DMS 273 treated with DMSO at 0.1 percent for 48 hours (cell line): ENCODE measurements around the gene KCNK2.
"Not testable (repeated sequence)": the region's sequence is repeated elsewhere in the genome, so short reads cannot be mapped to it uniquely, and the experiment has no call there.

Source experiments
- DNase-seq: peaks from one replicate; lab custom pipeline; 2025; lab: John Stamatoyannopoulos, UW

KCNK2 gene

DNA sequence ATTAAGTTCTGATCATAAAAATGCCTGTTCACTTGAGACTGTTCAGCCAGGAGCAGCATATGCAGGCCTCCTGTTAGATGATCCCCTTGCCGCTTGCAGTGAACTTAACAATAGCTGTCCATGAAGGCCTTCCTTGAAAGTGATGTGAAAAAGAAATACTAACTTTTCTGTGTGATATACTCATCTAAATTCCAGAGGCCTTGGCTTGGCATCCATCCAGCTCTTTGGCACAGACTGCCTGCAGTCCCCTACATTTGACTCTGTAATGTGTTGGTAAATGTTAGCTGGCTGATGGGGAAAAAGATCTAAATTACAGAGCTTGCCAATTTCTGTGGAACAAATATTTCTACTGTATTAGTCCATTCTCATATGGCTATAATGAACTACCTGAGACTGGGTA lies 73.7 kb downstream of the KCNK2 start:
- no peak for DNase-seq

DNA sequence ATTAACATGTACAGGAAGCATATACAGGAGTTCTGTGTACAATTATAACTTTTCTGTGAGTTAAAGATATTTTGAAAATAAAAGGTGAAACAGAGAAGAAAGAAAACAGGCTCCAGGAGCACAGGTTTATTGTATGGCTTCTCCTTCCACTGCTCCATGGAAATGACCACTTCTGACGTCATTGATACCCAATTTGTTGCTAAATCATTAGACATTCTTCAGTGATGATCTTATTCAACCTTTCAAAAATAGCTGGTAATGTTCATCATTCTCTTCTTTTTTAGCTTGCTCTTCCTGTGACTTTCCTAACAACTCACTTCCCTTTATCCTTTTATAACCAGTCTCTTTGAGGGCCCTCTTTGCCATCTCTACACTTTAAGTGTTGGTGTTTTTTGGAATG lies 77.8 kb downstream of the KCNK2 start:
- DNase-seq: no peak

DNA sequence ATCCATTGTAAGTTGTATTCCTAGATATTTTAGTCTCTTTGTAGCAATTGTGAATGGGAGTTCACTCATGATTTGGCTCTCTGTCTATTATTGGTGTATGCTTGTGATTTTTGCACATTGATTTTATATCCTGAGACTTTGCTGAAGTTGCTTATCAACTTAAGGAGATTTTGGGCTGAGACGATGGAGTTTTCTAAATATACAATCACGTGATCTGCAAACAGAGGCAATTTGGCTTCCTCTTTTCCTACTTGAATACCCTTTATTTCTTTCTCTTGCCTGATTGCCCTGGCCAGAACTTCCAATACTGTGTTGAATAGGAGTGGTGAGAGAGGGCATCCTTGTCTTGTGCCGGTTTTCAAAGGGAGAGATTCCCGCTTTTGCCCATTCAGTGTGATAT lies 80.6 kb downstream of the KCNK2 start:
- DNase-seq: not testable (repeated sequence)

DNA sequence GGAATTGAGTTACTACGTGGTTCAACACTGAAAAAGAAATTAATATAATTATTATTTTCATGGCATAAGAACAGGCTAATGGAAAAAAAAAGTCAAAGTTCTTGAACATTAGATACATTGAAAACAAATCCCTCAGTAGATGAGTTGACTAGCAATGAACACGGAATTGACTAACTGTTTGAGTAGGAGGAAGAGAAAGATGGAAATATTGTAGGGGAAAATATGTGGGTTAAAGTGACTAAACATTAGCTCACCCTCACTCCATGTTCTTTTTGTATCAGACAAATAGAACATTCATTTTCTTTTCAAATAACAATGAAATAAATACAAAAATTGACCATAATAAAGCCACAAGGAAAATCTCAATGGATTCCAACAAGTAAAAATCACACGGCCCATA lies 84.3 kb downstream of the KCNK2 start:
- DNase-seq: no peak

DNA sequence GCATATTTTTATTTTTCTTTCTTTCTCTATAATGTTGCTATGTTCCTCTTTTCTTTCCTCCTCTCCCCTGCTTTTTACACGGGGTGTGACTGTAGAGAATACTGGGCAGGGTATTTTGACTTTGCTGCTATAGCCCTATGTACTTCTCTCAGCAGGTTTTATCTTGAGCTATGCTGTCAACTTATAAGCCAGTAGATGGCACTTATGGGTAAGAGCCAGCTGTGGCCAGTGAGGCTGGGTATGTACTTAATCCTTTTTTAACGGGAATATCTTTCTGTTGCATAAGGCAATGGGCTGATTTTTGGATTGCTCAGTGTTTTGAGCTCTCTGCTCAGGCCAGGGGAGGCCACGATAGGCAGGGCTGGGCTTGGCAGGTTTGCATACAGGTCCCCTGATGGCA lies 99.0 kb downstream of the KCNK2 start:
- no peak for DNase-seq

DNA sequence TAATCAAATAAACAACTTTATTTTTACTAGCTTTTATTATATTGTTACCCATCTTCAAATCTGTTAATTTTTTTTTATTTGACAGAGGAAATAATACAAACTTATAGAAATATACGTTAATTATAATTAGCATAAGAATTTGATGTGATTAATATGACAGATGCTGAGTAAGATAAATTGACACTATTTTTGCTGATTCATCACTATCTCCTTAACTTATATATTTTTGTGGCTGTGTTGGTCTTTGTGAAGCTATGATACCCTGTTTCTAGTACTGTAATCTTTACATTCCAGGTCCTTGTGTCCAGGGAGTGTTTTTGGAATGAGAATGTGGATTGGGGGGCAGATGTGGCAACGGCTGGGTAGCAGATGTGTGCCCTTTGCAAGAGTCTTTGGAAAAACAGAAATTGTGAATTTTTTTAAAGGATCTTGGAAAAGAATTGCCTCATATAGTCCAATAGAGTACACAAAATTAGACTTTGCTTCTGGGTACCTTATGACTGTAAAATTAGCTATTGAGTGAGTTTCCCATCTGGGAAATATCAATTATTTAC lies 102.6 kb downstream of the KCNK2 start:
- no peak for DNase-seq

DNA sequence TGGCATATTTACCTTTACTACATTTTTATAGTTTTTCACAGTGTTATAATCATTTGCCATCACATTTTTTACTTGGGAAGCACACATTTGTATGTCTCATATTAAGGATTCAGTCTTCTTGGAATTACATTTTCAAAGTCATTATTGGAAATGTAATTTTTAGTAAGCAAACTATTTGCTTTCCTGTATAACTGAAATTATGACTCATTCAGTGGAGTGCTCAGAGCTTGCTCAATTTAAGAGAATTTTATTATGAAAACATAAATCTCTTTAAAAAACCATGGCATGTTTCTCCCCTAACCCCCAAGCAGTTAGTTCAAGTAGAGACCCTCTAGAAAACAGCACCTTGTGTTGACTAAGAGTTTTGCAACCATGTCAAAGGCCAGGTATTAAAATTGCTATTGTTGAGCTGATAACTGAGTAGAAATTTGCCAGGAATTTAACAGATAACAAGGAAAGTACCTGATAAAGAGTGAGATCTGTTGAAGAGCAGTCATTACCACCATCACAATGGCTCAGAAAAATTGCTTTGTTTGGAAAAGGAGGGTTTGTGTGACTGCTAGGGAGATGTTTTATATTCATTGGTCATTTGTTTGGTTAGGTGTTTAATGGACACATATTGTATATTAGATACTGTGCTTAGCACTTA lies 105.9 kb downstream of the KCNK2 start:
- no peak for DNase-seq

DNA sequence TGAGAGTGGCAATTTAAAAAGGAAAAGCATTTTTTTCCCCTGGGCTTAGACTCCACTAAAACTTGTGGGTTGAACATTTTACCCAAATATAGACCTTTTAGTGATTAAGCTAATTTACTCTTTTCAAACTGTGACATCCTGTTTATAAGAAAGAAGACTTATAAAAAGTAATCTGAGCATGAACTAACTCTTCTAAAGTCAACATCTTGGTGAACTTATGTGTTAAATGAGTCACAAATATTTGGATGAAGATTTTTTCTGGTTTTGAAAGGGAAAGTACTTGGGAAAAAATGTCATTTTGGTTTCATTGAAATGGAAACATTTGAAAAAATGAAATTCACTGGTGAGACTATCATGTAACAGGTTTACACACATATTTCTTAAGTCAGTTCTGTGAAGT lies 109.8 kb downstream of the KCNK2 start:
- no peak for DNase-seq

DNA sequence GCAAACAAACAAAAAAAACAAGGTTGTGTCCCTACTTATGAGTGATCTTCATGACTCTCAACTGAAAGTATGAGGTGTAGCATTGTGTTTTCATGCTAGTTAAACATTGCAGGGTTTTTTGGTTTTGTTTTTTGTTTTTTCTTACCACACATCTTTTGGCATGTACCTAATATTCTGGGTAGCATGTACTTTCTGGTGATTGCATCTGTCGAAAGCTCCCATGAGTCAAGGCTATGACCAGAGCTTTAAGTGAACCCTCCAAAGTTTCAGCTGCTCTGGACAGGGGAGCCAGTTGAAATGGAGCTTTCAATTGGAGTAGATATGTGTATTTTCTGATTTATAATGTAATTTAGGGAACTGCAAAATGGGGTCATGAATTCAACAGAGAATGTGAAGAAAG lies 115.5 kb downstream of the KCNK2 start:
- no peak for DNase-seq

DNA sequence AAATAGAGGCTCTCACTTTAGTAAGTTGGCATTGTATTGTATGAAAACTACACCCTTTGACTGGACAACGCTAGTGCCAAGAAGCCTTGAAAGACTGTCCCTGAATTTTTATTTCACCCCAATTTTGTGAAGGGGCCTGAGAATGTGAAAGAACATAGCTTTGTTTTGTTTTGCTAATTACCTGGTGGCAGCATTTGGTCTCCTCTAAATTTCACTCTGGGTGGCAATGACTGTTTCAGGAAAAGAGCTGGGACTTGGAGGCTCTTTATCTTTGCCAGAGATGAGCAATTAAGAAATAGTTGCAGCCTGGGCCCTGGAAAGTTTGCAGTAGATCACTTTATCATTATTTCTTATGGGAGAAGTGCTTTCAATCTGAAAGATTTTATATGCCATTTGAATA lies 117.6 kb downstream of the KCNK2 start:
- no peak for DNase-seq

DNA sequence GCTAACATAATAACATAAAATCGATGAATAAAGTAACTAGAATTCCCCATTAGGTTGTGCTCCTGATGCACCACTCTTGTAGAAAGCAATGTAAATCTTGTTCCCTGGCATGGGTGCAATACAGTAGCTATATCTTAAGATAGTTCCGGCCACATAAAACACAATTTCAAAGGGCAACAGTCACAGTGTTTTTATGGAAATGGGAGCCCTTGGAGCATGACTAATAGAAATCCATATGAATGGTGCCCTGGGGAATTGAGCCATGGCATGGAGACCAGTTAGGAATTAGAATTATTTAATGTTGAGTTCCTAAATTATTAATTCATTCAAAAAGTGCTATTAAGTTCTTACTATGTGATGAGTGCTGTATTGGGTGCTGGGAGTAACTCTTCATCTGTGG lies 118.7 kb downstream of the KCNK2 start:
- no peak for DNase-seq

DNA sequence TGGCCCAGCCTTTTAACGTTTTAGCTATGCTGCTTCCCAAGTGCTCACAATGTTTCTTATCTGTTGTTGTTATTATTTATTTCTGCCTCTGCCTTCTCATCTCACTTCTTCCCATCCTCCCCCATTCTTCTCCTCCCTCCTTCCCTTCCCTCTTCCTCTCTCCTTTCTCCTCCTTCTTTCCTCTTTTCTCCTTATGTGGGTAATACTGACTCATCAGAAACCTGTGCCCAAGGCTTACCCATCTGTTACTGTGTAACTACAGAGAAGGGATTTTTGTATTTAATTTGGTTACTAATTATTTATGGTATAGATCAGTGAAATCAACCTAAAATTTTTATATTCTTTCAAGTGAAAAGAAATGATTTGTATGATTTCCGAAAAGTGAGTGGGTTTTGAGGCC lies 120.3 kb downstream of the KCNK2 start:
- DNase-seq: no peak

DNA sequence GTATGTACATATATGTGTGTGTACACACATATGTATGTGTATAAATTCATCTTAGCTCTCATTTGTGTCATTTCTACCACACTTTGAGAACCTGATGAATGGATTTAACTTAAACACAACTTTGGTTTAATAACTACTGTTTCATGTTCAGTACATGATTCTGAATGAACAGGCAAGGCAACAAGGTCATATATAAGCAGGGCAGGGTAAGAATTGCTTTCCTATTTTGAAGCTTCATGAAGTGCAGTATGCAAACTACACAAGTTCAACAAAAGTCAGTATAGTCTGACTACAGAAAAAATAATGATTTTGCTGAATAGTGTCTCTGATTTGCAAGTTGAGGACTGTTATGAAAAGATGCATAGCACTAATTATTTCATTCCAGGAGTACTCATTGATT lies 127.6 kb downstream of the KCNK2 start:
- no peak for DNase-seq

DNA sequence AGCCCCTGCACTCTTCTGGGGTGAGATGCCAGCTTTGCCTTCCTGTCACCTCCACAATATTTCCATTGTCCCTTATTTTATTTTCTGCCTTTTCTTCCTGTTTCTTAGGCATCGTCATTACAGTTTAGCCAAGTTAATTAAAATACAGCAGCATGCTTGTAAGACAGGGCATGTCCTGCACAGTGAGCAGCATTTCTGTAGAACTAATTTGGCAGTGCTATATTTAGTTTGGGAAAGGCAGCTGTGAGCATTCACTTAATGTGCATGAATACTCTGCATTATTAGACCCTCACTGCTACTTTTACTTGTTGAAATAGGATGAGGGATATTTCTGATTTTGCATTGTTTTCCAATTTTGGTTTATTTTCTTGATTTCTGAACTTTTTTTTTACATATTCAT lies 133.3 kb downstream of the KCNK2 start:
- no peak for DNase-seq

DNA sequence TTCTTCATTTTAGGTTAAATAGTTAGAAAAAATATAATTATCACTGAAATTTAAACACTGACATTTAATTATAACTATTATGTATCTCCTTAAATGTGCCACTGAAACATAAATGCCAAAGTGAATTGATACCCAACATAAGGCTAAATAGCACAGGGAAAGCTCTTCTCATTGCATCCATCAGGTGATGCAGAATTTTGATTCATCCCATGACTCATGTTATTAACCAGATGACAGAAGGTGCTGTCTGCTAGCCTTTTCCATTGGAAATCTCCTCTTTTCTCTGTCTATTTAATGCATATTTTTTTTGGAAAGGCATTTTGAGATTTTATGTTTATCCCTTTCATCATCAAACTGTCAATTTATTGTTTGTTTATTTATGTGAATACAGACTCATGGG lies 136.8 kb downstream of the KCNK2 start:
- no peak for DNase-seq

DNA sequence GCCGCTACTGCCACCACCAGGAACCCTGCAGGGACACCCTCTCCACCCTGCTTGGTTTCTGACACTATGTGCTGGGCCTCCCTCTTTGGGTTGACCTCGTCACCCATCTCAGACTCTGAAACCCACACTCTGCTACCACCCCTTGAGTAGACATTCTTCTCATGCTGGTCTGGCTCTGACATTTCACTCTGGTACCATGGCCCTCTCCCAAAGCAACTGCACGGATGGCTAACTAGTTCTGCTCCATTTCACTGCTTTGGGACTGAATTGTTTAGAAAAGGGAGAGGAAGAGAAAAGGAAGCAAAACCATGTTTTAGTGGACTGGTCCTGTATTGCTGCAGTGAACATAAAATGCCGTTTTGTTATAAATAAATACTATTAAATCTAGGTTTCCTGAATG lies 137.8 kb downstream of the KCNK2 start:
- no peak for DNase-seq

DNA sequence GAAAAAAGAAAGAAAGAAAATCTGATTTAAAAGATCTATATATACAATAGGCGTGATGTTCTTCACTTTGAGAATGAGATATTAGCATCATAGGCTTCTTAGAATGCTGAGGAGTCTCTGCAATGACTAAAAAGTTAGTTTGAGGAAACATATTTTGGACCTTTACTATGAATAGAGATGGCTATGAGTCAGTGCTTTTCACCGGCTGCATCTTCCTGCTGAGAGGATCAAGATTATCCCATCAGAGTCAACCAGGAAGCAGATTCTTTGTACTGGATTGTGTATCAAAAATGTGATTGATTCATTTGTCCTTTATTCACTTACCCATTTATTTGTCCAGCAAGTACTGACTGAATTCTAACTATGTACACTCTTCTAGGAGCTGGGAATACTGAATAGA lies 144.2 kb downstream of the KCNK2 start:
- no peak for DNase-seq

DNA sequence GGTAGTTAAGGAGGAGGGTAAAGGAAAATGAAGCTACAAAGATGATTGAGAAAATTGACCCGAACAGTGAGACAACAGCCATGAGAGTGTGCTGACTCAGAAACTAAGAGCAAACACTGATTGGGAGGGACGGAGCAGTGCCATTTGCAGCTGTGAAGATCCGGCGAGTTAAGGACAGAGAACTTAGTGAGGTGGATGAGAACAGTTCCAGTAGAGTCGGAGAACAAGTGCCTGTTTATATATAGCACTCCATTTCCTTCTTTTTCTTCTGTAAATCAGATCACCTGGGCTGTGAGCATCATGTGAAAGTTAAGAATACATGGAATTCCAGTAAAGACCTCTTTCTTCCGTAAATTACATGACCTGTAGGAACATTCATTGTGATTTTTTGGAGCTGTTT lies 145.7 kb downstream of the KCNK2 start:
- DNase-seq: no peak

DNA sequence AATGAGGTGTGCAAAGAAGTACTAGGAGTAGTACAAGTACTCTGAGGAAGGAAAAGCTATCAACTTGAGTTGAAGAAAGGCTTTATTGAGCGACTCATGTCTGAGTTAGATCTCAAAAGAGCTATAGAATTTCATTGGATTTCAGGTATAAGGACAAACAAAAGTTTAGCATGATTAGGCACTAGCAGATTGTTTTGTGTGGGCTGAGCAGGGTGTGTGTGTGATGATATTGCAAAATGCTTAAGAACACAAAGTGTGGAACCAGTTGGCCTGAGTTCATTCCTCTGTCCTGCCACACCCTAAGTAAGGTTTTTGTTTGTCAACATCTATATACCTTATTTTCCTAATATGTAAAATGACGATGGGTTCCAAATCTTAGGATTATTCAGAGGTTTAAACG lies 158.9 kb downstream of the KCNK2 start:
- no peak for DNase-seq

DNA sequence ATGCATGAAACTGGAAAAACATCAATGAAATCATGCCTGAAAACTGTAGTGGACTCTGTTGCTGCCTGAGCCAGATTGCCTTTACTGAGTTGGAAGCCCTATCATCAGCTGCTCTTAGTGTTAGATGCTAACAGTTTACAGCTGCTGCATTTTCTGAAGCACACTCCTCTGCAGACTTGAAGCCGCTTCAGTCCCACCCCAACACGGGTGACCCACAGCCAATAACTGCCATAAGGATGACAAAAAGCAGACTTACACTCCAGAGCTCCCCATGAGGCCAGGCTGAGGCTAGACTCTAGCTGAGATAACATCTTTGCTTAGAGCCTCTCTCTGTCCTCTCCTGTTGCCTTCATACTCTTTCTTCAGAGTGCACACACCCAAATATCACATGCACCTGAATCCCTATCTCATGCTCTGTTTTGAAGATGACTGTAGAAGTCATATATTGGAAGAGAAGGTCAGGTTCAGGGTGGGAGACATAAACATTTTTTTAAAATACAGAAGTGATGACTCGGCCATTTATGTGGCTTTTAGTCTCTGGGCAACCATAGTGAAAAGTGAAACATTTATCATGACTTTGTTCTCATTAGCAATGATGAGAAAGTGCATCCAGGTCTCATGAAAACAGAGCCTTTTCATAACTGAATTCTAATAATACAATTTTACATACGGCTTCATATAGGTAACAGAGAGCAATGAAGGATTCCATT lies 161.0 kb downstream of the KCNK2 start:
- DNase-seq: no peak

DNA sequence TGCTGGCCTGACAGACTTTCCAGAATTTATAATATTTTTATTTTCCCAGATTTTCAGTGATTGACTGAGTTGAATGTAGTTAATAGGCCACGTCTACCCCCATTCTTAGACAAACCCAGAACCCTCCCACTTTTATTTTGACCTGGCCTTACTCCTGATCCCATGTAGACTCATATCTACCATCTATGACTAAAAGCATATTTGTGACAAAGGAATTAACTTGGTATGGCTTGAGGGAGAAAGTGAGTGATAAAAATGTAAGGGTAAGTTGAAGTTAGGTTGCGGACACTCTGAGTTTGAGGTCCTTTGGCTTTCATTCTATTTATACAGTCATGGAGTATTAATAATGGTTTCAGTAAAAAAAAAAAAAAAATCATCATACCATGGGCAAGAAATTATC lies 168.4 kb downstream of the KCNK2 start:
- DNase-seq: no peak

DNA sequence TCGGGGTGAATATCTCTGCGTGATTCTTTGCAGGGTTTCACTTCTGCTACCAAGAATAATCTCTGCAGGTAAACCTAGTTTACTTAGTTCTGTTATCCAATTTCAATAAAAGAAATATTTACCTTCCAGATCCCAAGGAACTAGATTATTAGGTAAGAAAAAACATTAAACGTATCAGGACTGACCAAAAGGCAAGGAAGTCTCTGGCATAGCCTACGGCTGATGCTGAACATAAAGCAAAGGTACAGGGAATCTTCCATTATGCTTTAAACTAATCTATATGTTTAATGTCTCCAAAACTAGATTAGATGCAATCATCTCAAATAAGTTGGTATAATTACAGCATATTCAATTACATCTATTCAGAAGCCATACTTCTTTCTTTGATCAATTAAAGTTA lies 168.9 kb downstream of the KCNK2 start:
- DNase-seq: no peak

DNA sequence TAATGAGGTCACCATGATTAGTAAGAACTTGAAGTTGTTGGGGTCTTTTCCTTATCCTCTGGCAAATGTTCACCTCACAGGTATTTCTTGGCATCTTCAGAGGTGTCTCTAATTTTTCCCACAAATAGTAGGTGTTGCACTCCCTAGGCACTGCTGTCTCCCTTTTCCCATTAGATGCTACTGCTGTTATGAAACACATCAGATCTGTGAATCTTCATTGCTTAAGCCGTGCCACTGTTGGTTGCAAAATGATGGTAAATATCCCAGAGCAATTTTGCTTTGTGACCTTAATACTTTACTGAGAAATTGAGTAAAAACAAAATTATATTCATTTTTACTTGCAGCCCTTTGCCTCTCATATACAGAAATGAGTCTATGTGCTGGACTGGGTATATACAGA lies 169.6 kb downstream of the KCNK2 start:
- no peak for DNase-seq
